Superior temporal gyrus (tissue), 1 donor: ENCODE results near the gene FRMD4B.
"Not testable (repeated sequence)": the region's sequence is repeated elsewhere in the genome, so short reads cannot be mapped to it uniquely, and the experiment has no call there.

Experiments
- DNase-seq: peaks from one replicate; pipeline ENCODE4 v3.0.0-alpha.2; 2016; ENCODE audit errors: extremely low spot score

Gene FRMD4B

DNA sequence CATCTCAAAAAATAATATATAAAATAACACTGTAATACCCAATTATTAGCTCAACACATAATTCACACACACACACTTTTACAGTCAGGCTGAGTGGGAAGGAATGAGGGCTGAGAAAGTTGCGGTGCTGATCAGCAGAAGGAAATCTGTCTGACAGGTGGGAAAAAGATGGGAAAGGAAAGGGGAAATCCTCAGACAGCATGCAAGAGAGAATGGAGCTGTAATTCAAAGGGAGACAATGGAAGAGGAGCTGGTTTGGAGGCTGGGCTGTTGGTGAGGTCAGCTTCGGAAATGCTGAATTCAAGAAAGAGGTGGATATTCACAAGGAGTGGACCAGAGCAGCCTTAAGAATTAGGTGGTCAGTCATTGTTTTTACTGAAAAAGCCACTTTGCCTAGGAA, 141.8 kb downstream of the FRMD4B start:
- no peak for DNase-seq

DNA sequence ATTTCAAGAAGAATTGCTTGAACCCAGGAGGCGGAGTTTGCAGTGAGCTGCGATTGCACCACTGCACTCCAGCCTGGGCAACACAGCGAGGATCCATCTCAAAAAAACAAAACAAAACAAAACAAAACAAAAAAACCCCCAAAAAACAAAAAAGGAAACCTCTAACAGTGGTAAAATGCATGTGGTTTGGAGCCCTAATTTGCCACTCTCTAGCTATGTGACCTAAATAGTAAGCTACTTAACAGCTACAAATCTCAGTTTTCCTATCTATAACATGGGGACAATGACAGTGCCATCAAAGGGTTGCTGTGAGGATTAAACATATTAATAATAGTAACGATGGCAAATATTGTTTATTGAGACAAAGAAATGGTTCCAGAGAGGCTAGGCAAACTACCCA, 144.1 kb downstream of the FRMD4B start:
- no peak for DNase-seq

DNA sequence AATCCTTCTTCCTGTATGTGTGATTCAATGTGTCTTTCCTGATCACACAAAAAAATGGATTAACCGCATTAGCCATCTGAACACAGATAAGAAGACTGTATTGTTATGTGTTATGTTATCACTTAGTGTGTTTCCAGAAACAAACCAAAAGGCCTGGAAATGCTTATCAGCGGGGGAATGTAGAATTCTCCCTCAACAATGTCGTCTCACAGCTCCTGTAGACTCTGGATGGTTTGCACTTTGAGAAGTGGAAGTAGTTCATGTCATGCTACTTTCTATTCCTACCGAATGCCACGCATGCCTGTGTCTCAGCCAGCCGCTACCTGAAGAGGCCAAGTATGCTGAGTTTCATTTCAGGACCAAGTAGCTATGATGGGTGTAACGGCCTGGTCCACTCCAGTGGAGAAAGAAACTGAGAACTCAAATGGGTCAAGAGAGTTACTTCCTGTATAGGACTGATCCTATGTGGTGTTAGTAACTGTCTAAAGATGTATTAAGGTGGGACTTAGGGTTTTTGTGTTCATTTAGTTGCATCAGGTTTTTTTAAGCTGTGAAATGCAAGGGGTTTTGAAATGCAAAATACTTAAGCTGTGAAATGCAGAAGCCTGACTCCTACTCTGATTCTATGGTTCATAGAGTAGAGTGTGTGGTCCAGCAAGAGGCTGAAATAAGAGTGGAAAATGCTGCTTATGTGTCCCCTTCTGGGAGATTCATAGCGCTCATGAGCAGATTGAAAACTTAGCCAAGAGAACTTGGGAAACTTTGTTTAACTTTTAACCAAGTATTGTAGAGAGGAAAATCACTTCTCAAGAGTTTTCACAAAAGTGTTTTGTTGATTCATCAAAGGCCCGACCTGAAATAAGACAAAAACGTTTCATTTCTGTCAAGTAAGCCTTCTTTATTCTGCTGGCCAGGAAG, 145.0 kb downstream of the FRMD4B start:
- no peak for DNase-seq

DNA sequence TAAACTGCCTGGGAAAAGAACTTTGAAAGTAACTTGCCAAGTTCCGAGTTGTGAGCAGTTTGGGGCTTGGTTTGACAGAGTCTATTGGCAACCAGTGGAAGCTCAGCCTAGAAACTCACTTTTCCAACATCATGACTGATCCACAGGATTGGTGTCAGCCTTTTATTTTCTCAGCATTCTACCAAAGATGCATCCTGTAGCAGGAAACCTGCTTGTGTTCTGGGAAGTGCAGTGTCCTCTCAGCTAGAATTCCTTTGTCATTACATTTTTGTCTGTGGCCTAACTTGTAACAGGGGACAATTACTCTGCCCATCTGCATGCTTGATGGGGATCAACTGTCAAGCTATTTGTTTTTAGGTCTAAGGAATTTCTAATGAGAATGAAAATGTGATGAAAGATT, 146.8 kb downstream of the FRMD4B start:
- no peak for DNase-seq

- DNase-seq: no peak
These were observed 148.8 kb downstream of the FRMD4B start for GRCh38 chr3:69236812-69237707.

- DNase-seq: no peak
These were observed 150.0 kb downstream of the FRMD4B start for GRCh38 chr3:69235882-69236281.

- DNase-seq: not testable (repeated sequence)
These were observed 150.7 kb downstream of the FRMD4B start for GRCh38 chr3:69235227-69235626.

DNA sequence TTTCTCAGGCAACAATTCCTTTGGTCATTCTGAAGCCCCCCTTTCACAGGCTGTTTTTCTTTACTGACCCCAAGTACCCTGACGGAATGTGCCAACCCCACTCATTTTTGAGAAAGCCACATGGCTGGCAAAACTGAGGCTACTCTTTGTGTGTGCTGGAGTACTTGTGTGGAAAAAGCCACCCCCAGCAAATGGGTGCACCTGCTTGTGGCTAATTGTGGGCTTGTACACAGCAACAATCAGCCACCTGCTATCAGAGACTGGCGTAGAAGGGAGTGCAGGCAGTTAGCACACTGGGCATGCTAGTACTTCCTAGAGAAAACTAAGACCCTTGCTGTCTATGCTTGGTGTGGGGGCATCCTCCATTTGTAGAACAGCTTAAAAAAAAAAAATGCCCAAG, 153.4 kb downstream of the FRMD4B start:
- DNase-seq: no peak

DNA sequence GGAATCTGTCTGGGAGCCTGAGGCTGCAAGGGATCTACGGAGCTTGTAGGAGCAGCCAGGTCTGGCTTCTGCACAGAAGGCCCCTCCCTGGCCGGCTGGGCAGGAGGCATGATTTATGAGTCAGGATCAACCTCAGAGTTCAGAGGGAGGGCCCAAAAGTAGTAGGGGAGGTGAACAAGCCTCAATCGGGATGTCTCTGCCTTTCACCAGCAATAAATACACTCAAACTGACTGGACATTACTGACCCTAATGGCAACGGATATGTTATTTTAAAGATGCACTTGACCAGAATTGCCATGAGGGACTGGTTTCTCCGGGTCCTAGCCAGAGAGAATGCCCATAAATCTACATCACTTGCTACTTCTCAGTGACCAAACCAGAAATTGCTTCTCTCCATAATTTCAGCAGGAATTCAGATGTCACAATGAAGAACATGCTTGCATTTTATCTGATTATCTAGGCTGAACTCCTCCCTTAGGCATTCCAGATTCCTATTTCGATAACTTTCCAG, 153.9 kb downstream of the FRMD4B start:
- no peak for DNase-seq

DNA sequence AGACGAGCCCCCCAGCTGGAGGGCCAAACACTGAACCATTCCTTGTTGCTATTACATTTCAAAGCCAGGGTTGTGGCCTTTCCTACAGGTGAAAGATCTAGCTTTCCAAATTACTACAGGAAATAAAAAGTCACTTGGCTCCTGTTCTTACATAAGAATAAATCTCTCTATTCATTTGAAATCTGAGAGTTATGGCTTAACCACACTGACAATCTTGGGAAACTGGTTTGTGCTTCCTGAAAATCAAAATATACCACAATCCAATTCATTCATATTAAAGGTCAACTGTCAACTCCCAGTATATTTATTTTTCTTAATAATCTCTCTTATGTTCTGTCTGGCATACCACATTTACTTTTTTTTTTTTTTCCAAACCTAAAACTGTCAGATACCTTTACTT, 159.8 kb downstream of the FRMD4B start:
- no peak for DNase-seq

DNA sequence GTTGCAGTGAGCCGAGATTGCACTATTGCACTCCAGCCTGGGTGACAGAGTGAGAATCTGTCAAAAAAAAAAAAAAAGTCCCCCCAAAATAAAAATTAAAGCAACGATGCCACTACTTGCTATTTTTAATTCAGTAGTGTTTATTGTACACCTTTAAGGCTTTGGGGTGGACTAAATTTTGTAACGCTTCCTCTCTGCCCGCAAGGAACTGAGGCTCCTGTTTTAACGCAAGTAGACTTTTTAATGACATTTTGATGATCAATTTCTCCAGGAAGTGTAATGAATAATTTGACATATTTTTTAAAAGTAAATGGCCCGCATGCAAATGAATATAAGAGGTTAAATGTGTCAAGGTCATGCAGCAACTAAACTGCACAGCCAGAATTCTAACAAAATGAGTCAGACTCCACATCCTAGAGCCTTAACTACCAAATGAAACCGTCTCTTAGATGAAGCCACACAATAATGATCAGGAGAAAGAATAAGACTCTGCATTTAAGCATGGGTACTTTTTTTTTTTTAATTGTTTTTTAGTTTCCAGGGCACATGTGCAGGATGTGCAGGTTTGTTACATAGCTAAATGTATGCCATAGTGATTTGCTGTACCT, 166.7 kb downstream of the FRMD4B start:
- DNase-seq: no peak

GRCh38 chr3:69218079-69218478, 167.8 kb downstream of the FRMD4B start:
- no peak for DNase-seq

- no peak for DNase-seq
These were observed 168.9 kb downstream of the FRMD4B start for GRCh38 chr3:69216981-69217380.

DNA sequence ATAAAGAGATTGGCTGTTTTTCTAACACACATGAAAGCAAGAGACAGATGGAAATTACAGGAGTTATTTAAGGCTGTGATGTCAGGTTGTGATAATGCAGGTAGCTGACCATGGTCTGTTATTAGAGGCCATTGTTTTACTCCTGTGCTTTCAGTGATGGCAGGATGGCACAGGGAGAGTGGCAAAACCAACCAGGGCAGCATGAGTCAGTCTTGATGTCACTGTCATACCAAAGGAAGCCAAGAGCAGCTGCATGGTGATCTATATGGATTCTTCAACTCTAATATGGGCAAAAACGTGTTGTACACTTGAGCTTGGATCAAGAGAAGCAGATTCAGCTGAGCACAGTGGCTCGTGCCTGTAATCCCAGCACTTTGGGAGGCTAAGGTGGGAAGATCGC, 171.6 kb downstream of the FRMD4B start:
- DNase-seq: no peak

- DNase-seq: no peak
These were observed 173.3 kb downstream of the FRMD4B start for GRCh38 chr3:69212411-69213160.

DNA sequence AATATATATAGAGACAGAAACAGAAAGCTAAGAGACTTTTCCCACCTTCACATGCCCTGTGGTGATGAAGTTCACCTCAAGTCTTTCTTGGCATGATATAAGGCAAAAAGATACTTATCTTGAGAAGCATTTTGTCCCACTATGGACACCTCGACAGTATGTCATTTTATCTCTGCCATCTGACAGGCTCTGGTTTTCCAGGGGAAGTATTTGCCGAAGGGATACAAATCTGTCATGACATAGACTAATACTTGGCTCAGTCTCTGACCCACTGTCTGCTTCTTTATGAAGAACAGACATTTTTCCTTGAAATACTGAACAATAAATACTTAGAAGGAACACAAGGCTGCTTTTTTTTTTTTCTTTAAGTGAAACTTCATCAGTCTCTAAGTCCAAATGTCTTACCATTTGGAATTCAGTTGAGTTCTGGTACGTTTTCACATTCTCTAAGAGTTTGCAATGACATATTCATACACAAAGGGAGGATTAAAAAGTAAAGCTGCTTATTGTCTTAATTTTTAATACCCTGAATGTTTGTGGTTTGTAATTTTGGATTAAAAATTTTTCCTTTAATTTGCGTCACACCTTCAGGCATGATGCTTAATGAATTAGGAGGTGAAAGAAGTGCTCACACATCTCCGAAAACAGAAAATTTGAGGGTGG, 175.7 kb downstream of the FRMD4B start:
- DNase-seq: no peak

GRCh38 chr3:69209413-69209812, 176.5 kb downstream of the FRMD4B start:
- DNase-seq: no peak

- no peak for DNase-seq
These were observed 178.9 kb downstream of the FRMD4B start for GRCh38 chr3:69207031-69207430.

GRCh38 chr3:69205385-69205784, 180.5 kb downstream of the FRMD4B start:
- DNase-seq: no peak

GRCh38 chr3:69204315-69204957, 181.5 kb downstream of the FRMD4B start:
- DNase-seq: no peak
